HepG2 (cell line): ENCODE results near the gene FKBP10. TPM values are rescaled to one million over a fixed set of nuclear protein-coding genes. Genes with fewer than 3 reads are reported as not detected.

Experiments
- CENPT ChIP-seq: sonication (generic); formaldehyde crosslinking; IDR thresholded peaks from 2 replicates; pipeline ENCODE4 v1.8.0; 2022; ENCODE audit warnings: low read depth, mild to moderate bottlenecking, moderate library complexity, missing genetic modification reagents
- GATAD2A ChIP-seq: IDR thresholded peaks from 2 replicates; pipeline ENCODE4 v1.6.1; 2016
- HDAC1 ChIP-seq: sonication (generic); formaldehyde crosslinking; IDR thresholded peaks from 2 replicates; pipeline ENCODE4 v1.5.1; 2020; ENCODE audit warnings: mild to moderate bottlenecking, missing genetic modification reagents
- SAP130 ChIP-seq: IDR thresholded peaks from 2 replicates; pipeline ENCODE4 v1.6.1; 2016; ENCODE audit warnings: low read depth
- SRSF9 ChIP-seq: fragments of 200-400 bp; formaldehyde crosslinking; IDR thresholded peaks from 2 replicates; pipeline ENCODE4 v1.6.1; 2018; ENCODE audit warnings: borderline replicate concordance, mild to moderate bottlenecking, low read depth, low read length; ENCODE audit not compliant: insufficient read depth, poor library complexity, severe bottlenecking
- TEAD3 ChIP-seq: optimal IDR thresholded peaks from 2 replicates; pipeline ENCODE3; 2016; ENCODE audit warnings: borderline replicate concordance
- THRA ChIP-seq: sonication (generic); formaldehyde crosslinking; IDR thresholded peaks from 2 replicates; pipeline ENCODE4 v1.4.0; 2020; ENCODE audit warnings: missing genetic modification reagents, borderline replicate concordance
- ZNF12 ChIP-seq: sonication (generic); formaldehyde crosslinking; IDR thresholded peaks from 2 replicates; pipeline ENCODE4 v1.5.0; 2020; ENCODE audit warnings: missing genetic modification reagents
- ZNF232 ChIP-seq: sonication (generic); formaldehyde crosslinking; IDR thresholded peaks from 2 replicates; pipeline ENCODE4 v1.4.0; 2020; ENCODE audit warnings: missing genetic modification reagents, borderline replicate concordance
- ZNF644 ChIP-seq: IDR thresholded peaks from 2 replicates; pipeline ENCODE4 v1.6.1; 2016; ENCODE audit warnings: low read depth
- ZNF678 ChIP-seq: sonication (generic); formaldehyde crosslinking; IDR thresholded peaks from 2 replicates; pipeline ENCODE4 v1.4.0; 2020; ENCODE audit warnings: mild to moderate bottlenecking, missing genetic modification reagents
- ZZZ3 ChIP-seq: sonication (generic); formaldehyde crosslinking; IDR thresholded peaks from 2 replicates; pipeline ENCODE4 v1.4.0; 2020; ENCODE audit warnings: missing genetic modification reagents, mild to moderate bottlenecking, borderline replicate concordance
- polyA plus RNA-seq, 8 experiments: library from polyadenylated mRNA; depleted of rRNA in 3 of 8; stranded (reverse) in 7 of 8; unstranded in 1 of 8; fragments of >200 nt; fragmentation: Illumina TruSeq in 4 of 8; extraction: Trizol in 4 of 8; gene quantifications; 2 replicates each; pipeline versions ENCODE4 v1.2.1 to v1.2.3, GENCODE V29; 2011 to 2016; ENCODE audit warnings: low read depth in 4 of 8, missing spikeins in 1 of 8, mixed read lengths in 1 of 8; ENCODE audit not compliant: insufficient read depth in 1 of 8
- total RNA-seq, 5 experiments: library from RNA; depleted of rRNA; stranded (reverse); fragments of >200 nt; fragmentation: Illumina TruSeq; extraction: Trizol; gene quantifications; 2 replicates each; pipeline ENCODE4 v1.2.3, GENCODE V29; 2016; ENCODE audit warnings: low read depth in 1 of 5
- TF ChIP-seq, protein P1 (sequence below): sonication (generic); formaldehyde crosslinking; IDR thresholded peaks from 2 replicates; pipeline ENCODE4 v1.5.0; 2020; ENCODE audit warnings: missing genetic modification reagents
- TF ChIP-seq, protein P2 (sequence below): sonication (generic); formaldehyde crosslinking; IDR thresholded peaks from 2 replicates; pipeline ENCODE4 v1.8.1; 2023; ENCODE audit warnings: mild to moderate bottlenecking, moderate library complexity, missing genetic modification reagents
- TF ChIP-seq, protein P3 (sequence below): sonication (generic); formaldehyde crosslinking; IDR thresholded peaks from 2 replicates; pipeline ENCODE4 v1.4.0; 2020; ENCODE audit warnings: missing genetic modification reagents
- TF ChIP-seq, protein P4 (sequence below): IDR thresholded peaks from 2 replicates; pipeline ENCODE4 v1.6.1; 2016; ENCODE audit warnings: low read depth, control low read depth
- TF ChIP-seq, protein P5 (sequence below): sonication (generic); formaldehyde crosslinking; IDR thresholded peaks from 2 replicates; pipeline ENCODE4 v1.5.1; 2020; ENCODE audit warnings: mild to moderate bottlenecking, moderate library complexity, missing genetic modification reagents

Gene FKBP10
- total and polyA plus RNA-seq, 2 of the 13 experiments (the other 11 are each of a cell fraction or from before 2014, with no cell fraction given) = 149 to 573 TPM

DNA sequence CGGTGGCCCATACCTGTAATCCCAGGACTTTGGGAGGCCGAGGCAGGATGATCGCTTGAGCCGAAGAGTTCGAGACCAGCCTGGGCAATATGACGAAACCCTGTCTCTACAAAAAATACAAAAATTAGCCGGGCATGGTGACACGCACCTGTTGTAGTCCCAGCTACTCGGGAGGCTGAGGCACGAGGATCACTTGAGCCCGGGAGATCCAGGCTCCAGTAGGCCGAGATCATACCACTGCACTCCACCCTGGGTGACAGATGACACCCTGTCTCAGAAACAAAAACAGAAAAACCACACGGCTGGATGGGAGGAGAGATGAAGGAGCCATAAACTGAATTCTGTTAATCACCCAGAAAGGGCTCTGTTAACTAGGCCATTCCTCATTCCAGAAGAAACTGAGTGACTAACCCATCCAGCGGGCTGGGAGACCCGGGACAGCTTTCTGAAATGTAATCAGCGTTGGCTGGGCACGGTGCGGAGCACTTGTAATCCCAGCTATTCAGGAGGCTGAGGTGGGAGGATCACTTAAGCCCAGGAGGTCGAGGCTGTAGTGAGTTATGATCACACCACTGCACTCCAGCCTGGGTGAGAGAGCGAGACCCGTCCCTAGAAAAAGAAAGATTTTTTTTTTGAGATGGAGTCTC, 23.9 kb downstream of the FKBP10 start (continued):
- TF ChIP-seq ZZZ3 = no peak
- TF ChIP-seq, protein P1, sequence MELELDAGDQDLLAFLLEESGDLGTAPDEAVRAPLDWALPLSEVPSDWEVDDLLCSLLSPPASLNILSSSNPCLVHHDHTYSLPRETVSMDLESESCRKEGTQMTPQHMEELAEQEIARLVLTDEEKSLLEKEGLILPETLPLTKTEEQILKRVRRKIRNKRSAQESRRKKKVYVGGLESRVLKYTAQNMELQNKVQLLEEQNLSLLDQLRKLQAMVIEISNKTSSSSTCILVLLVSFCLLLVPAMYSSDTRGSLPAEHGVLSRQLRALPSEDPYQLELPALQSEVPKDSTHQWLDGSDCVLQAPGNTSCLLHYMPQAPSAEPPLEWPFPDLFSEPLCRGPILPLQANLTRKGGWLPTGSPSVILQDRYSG (CRISPR knock-in tag) = no peak
- no peak for TF ChIP-seq TEAD3 (CRISPR knock-in tag)
- TF ChIP-seq, protein P2, sequence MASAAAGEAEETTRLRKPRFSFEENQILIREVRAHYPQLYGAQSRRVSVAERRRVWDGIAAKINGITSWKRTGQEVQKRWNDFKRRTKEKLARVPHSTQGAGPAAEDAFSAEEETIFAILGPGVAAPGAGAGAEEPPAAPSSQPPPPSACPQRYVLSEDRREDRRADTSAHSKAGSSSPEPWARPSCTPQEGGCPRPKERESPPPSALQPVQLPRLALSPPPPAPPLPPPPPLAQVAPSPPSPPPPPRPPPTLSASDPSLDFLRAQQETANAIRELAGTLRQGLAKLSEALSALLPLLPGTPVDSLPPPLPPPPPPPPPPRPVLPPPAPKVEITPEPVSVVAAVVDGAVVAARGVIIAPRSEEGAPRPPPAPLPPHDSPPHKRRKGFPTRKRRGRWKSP (CRISPR knock-in tag) = 0 out of 2 replicates have a peak, but pooled peaks have one; percentile 56
- no peak for TF ChIP-seq GATAD2A (CRISPR knock-in tag)
- TF ChIP-seq SAP130 (CRISPR knock-in tag) = no peak; the same call in 1 of the 2 replicates
- no peak for TF ChIP-seq ZNF12
- no peak for TF ChIP-seq ZNF678 (CRISPR knock-in tag)
- TF ChIP-seq ZNF232 = 0 out of 2 replicates have a peak, but pooled peaks have one; percentile 35
- TF ChIP-seq, protein P3, sequence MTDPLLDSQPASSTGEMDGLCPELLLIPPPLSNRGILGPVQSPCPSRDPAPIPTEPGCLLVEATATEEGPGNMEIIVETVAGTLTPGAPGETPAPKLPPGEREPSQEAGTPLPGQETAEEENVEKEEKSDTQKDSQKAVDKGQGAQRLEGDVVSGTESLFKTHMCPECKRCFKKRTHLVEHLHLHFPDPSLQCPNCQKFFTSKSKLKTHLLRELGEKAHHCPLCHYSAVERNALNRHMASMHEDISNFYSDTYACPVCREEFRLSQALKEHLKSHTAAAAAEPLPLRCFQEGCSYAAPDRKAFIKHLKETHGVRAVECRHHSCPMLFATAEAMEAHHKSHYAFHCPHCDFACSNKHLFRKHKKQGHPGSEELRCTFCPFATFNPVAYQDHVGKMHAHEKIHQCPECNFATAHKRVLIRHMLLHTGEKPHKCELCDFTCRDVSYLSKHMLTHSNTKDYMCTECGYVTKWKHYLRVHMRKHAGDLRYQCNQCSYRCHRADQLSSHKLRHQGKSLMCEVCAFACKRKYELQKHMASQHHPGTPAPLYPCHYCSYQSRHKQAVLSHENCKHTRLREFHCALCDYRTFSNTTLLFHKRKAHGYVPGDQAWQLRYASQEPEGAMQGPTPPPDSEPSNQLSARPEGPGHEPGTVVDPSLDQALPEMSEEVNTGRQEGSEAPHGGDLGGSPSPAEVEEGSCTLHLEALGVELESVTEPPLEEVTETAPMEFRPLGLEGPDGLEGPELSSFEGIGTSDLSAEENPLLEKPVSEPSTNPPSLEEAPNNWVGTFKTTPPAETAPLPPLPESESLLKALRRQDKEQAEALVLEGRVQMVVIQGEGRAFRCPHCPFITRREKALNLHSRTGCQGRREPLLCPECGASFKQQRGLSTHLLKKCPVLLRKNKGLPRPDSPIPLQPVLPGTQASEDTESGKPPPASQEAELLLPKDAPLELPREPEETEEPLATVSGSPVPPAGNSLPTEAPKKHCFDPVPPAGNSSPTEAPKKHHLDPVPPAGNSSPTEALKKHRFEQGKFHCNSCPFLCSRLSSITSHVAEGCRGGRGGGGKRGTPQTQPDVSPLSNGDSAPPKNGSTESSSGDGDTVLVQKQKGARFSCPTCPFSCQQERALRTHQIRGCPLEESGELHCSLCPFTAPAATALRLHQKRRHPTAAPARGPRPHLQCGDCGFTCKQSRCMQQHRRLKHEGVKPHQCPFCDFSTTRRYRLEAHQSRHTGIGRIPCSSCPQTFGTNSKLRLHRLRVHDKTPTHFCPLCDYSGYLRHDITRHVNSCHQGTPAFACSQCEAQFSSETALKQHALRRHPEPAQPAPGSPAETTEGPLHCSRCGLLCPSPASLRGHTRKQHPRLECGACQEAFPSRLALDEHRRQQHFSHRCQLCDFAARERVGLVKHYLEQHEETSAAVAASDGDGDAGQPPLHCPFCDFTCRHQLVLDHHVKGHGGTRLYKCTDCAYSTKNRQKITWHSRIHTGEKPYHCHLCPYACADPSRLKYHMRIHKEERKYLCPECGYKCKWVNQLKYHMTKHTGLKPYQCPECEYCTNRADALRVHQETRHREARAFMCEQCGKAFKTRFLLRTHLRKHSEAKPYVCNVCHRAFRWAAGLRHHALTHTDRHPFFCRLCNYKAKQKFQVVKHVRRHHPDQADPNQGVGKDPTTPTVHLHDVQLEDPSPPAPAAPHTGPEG = no peak
- TF ChIP-seq, protein P4, sequence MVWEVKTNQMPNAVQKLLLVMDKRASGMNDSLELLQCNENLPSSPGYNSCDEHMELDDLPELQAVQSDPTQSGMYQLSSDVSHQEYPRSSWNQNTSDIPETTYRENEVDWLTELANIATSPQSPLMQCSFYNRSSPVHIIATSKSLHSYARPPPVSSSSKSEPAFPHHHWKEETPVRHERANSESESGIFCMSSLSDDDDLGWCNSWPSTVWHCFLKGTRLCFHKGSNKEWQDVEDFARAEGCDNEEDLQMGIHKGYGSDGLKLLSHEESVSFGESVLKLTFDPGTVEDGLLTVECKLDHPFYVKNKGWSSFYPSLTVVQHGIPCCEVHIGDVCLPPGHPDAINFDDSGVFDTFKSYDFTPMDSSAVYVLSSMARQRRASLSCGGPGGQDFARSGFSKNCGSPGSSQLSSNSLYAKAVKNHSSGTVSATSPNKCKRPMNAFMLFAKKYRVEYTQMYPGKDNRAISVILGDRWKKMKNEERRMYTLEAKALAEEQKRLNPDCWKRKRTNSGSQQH = no peak
- no peak for TF ChIP-seq CENPT
- no peak for TF ChIP-seq ZNF644 (CRISPR knock-in tag)
- TF ChIP-seq THRA = peak; percentile 1; the same call in 1 of the 2 replicates
- TF ChIP-seq, protein P5, sequence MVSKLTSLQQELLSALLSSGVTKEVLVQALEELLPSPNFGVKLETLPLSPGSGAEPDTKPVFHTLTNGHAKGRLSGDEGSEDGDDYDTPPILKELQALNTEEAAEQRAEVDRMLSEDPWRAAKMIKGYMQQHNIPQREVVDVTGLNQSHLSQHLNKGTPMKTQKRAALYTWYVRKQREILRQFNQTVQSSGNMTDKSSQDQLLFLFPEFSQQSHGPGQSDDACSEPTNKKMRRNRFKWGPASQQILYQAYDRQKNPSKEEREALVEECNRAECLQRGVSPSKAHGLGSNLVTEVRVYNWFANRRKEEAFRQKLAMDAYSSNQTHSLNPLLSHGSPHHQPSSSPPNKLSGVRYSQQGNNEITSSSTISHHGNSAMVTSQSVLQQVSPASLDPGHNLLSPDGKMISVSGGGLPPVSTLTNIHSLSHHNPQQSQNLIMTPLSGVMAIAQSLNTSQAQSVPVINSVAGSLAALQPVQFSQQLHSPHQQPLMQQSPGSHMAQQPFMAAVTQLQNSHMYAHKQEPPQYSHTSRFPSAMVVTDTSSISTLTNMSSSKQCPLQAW (CRISPR knock-in tag) = no peak
- no peak for TF ChIP-seq HDAC1
- TF ChIP-seq SRSF9 = no peak
